HFF-Myc (cell line): Measurements from ENCODE around the gene GLG1.

Source experiments
- DNase-seq: peaks from one replicate; pipeline ENCODE4 v3.0.0-alpha.2; 2011; ENCODE audit warnings: low read depth; ENCODE audit errors: extremely low read depth
- H3K4me3 ChIP-seq: replicated peaks from 2 replicates; pipeline ENCODE4 v1.5.1; 2011; ENCODE audit warnings: low read depth, mild to moderate bottlenecking, control low read depth, low read length
- TF ChIP-seq, protein P1 (sequence below): IDR thresholded peaks from 2 replicates; pipeline ENCODE4 v1.5.1; 2012; ENCODE audit warnings: mild to moderate bottlenecking, low read depth, low read length, control low read depth; ENCODE audit errors: missing control alignments

Gene GLG1

GRCh38 chr16:74492976-74493375 is 113.9 kb downstream of the GLG1 start:
- TF ChIP-seq, protein P1, sequence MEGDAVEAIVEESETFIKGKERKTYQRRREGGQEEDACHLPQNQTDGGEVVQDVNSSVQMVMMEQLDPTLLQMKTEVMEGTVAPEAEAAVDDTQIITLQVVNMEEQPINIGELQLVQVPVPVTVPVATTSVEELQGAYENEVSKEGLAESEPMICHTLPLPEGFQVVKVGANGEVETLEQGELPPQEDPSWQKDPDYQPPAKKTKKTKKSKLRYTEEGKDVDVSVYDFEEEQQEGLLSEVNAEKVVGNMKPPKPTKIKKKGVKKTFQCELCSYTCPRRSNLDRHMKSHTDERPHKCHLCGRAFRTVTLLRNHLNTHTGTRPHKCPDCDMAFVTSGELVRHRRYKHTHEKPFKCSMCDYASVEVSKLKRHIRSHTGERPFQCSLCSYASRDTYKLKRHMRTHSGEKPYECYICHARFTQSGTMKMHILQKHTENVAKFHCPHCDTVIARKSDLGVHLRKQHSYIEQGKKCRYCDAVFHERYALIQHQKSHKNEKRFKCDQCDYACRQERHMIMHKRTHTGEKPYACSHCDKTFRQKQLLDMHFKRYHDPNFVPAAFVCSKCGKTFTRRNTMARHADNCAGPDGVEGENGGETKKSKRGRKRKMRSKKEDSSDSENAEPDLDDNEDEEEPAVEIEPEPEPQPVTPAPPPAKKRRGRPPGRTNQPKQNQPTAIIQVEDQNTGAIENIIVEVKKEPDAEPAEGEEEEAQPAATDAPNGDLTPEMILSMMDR = no peak
- no peak for DNase-seq
- H3K4me3 ChIP-seq = no peak overlapping the region

GRCh38 chr16:74487634-74488495 is 119.0 kb downstream of the GLG1 start:
- DNase-seq = no peak
- TF ChIP-seq, protein P1 = no peak
- no peak overlapping the region for H3K4me3 ChIP-seq

DNA sequence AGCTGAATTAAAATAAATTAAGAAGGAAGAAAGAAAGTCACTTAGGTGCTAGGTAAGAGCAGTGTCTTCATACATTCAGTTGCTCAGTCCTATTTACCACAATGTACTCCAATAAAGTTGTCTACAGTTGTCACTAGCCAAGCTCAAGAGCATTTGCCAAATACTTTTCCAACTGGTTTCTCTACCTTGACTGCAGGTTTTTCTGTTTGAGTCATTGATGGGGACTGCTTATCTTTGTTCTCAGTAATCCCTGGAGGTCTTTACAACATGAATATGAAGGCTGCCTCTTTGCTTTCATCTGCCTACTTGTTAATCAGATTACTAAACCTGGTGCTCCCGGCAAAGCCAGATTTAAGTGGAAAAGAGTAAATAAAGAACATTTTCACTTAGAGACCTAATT is 121.0 kb downstream of the GLG1 start:
- TF ChIP-seq, protein P1 = no peak
- no peak overlapping the region for H3K4me3 ChIP-seq
- no peak for DNase-seq

- TF ChIP-seq, protein P1 = no peak
- DNase-seq = peak; percentile 38
- no peak overlapping the region for H3K4me3 ChIP-seq
Observed at GRCh38 chr16:74480150-74481029, 126.5 kb downstream of the GLG1 start.

- no peak overlapping the region for H3K4me3 ChIP-seq
- TF ChIP-seq, protein P1 = no peak
- DNase-seq = no peak
Observed at GRCh38 chr16:74477226-74477625, 129.7 kb downstream of the GLG1 start.

DNA sequence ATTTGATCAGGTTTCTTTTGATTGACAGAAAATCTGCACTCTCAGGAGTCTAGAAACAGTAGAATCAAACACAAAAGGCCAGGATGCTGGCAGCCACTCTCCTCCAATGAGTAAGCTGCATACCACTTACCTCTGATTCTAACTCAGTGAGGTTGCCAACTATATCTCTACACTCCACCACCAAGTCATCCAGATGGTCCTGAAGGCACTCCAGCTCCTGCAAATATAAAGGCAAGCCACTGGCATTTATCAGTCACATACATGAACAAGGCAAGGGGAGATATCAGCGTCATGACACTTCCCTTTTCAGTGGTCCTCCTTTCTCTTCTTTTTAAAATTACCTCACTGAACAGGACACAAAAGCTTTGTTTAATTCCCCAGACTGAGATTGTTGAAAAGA is 132.5 kb downstream of the GLG1 start:
- DNase-seq = no peak
- H3K4me3 ChIP-seq = no peak overlapping the region
- TF ChIP-seq, protein P1 = no peak
